Activated CD8-positive, alpha-beta memory T cell treated with anti-CD3 and anti-CD28 coated beads, Interleukin-2, amount 50 U/mL, for 24 hours (primary cell): ENCODE data around the gene TNC.

ENCODE experiments used
- DNase-seq: peaks from one replicate; pipeline ENCODE4 v3.0.0-alpha.2; 2020; ENCODE audit errors: extremely low read depth

The TNC gene

DNA sequence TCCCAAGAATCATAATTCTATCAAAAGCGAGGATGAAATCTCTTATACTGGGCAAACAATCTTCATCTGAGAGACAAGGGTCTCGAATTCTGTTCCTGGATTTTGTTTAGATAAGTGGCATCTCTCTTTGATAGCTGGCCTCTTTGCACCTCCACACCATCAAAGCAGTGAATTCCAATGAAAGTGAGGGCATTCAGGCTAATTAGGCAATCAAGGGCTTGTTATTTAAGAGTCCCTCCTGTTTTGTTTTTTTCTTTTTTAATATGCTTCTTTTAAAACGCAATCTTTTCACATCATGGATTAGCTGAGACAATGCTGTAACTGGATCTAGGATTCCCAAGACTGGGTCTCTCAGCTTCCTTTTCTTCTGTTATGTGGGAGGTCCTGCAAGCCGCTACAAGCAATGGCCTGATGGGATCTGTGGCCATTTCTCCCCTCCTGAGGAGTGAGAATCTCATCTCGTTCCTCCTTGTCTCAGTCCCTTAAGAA, 67.9 kb downstream of the TNC start:
- DNase-seq, result no peak

- DNase-seq, result no peak
Measured at GRCh38 chr9:115046824-115047223, 71.1 kb downstream of the TNC start.

DNA sequence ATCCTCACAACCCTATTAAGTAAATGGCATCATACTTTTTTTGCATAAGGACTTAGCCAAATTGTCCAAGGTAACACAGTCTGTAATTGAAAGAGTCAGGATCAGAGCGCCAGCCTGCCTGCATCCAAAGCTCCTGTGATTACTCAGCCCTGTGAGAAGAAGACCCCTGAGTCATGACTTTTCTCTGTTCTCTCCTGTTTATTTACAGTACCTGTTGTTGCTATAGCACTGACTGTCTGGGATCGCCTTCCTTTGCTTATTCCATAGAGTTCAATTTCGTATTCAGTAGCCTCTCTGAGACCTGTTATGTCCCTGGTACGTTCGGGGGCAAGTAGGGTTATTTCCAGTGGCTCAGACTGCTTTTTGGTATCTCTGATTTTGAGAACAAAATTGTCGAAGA, 71.8 kb downstream of the TNC start:
- DNase-seq, result no peak

GRCh38 chr9:115043632-115044031, 74.3 kb downstream of the TNC start:
- DNase-seq, result no peak

GRCh38 chr9:115042781-115043509, 75.0 kb downstream of the TNC start:
- DNase-seq, result no peak

DNA sequence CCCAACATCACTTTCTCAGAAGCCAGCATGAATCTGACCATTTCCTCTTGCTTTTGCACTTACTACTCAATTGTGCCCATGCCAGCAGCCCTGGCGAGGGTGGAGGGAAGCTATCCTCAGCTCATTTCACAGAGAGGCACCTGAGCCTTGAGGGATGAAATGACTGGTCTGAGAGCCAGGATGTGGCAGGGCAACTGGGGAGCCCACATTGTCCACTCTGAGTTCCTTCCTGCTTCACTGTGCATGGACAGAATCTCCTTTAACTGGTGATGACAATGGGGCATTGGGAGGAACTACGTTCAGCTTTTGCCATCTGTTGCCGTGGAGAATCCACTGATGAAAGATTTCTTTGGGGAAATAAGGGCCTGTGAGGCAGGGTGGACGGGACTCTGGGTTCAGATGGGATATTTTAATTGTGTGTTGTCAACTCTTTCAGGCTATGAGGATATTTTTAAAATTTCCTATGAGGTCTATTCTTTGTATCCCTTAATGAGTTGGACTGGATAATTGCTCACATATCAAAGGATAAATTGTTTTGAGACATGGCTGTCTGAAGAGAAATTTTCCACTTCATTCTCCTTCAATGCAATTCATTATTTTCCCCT, 78.3 kb downstream of the TNC start:
- no peak for DNase-seq

DNA sequence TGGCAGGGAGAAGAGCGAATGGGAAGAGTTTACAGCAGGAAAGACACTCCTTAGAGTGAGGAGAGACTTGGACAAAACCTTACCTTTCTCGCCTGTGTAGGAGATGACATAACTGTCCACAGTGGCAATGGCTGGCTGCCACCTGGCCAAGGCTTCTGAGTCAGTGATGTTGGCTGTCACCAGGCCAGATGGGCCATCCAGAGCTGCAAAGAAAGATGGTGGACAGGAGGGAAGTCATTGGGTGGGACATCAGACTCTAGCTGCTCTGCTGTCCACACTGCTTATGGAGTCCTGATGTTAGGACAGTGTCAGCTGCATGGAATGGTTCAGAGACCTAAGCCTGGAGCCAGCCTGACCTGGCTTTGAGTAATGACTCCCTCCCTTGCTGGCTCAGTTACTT, 79.8 kb downstream of the TNC start:
- no peak for DNase-seq

GRCh38 chr9:115036691-115037090, 81.3 kb downstream of the TNC start:
- DNase-seq, result no peak

- no peak for DNase-seq
Measured at GRCh38 chr9:115035841-115036612, 81.9 kb downstream of the TNC start.

- DNase-seq, result no peak
Measured at GRCh38 chr9:115034801-115035200, 83.2 kb downstream of the TNC start.

DNA sequence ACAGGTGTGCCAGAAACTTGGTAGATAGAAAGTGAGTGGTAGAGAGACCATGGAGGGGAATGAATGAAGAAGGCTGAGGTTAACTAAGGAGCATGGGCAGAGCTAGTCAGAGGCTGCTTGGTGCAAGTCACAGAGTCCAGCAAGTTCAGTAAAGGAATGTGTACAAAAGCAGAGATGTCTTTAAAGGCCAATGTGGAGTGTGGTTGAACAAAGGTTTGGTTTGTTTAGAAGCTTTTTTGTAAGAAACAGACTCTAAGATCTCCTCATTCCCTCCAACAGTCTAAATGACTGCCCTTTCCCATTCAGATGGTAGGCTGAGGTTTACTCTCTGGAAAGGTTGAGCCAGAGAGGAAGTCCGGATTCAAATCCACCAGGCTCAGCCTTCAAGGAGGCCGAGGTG, 84.2 kb downstream of the TNC start:
- DNase-seq, result no peak

GRCh38 chr9:115032296-115032695, 85.7 kb downstream of the TNC start:
- DNase-seq, result no peak

- no peak for DNase-seq
Measured at GRCh38 chr9:115030006-115030405, 88.0 kb downstream of the TNC start.

DNA sequence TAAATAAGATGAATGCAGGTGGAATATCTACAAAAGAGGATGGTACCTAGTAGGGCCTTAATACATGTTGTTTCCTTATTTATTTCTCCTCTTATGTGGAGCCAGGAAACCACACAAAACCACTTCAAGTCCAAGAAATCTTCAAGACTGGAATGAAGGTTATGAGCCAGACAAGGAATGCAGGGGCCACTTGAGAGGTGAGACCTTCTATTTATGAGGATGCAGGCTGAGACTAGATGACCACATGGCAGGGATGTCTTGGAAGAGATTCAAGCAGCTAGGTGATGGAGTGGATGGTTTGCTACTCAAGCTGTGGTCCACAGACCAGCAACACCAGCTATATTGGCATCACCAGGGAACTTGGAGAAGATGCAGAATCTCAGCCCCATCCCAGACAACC, 92.2 kb downstream of the TNC start:
- no peak for DNase-seq

- DNase-seq, result no peak
Measured at GRCh38 chr9:115024925-115025535, 92.9 kb downstream of the TNC start.

- DNase-seq, result no peak
Measured at GRCh38 chr9:115022760-115023434, 95.1 kb downstream of the TNC start.

GRCh38 chr9:115018547-115019435, 99.2 kb downstream of the TNC start:
- no peak for DNase-seq

- DNase-seq, result no peak
Measured at GRCh38 chr9:115016344-115016743, 101.6 kb downstream of the TNC start.

DNA sequence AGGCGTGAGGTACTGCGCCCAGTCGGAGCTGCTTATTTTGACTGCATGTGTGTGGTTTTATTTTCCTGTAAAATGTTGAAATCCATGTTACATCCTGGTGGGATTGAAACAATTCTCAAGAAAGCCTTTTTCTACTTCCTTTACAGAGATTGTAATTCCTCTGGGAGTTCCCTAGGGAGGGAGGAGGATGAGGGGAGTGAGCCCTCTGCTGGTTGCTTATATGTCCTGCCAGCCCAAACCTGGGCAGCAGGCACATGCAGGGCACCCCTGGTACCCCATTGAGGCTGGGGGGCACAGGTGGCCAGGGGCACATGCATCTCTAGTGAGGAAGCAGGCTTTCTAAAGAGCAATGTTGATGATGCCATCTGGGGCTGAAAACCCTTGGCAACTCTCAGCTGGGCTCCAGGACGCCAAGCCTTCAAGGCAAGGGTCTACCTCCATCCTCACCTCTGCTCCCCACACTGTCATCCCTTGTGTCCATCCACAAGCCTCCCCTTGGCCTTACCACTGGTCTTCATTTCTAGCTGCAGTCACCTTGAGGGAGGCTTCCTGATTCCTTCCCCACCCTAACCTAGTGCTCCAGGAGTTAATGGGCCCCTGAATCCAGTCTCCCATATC, 102.8 kb downstream of the TNC start:
- DNase-seq, result no peak

DNA sequence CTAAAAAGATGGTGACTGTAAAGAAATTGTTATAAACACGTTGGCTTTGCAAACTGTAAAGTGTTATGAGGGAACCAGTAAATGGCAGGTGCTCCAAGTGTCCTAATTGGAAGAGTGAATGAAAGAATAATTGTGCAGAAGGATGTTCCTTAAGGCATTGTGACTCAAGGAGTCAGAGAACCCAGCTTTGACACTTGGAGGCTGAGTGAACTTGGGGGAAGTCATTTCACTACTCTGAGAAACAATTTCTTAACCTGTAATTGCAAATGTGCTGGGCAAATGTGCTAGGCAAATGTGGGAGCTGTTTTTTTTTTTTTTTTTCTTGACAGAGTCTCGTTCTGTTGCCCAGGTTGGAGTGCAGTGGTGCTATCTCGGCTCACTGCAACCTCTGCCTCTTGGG, 103.5 kb downstream of the TNC start:
- DNase-seq, result no peak
